ENCODE data around the gene RNF223.
A peak's percentile ranks its signal among the peaks of the same experiment; 100 is the strongest.
"Not testable (repeated sequence)": the region's sequence is repeated elsewhere in the genome, so short reads cannot be mapped to it uniquely, and the experiment has no call there.

RNF223 gene

DNA sequence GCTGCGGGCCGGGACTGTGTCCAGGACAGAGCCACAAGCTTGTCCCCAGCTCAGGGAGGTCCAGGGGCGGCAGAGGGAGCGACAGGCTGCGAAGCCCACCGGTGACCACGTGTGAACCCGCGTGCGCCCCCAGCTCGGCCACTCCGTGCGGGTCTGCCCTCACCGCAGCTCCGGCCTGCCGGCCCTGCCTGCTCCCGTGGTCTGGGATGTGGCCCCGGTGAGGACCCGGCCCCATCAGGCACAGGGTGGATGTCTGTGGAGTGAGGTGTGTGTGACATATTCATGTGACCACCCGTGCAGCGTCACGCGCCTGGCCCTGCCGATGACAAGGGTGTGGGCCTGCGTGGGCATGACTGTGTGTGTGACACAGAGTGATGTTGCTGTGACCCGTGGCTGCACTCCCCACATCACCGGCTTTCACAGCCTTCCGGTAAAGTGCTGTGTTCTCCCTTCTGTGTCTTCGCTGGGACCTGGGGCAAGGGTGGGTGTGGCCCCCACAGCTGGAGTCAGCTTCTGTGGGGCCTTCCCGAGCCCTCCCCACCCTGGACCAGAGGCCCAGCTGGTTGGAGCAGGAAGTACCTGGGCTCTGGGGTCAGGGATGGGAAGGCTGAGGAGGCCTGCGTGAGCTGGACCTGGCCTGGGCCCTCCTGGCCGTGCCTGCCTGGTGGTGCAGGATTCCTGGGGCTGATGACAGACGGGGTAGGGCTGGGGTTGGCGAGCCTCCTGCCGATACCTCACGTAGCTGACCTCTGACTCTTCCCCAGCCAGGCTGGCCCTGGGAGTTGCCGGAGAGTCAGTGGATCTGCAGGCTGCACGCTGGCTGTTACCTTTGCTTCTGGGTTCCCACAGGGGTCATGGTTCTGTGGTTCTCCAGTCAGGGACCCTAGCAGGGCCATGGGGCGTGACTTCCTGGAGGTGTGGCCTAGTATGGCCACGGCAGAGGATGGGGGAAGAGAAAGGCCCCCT lies 4.1 kb downstream of the RNF223 start:
- DNase-seq: no peak

DNA sequence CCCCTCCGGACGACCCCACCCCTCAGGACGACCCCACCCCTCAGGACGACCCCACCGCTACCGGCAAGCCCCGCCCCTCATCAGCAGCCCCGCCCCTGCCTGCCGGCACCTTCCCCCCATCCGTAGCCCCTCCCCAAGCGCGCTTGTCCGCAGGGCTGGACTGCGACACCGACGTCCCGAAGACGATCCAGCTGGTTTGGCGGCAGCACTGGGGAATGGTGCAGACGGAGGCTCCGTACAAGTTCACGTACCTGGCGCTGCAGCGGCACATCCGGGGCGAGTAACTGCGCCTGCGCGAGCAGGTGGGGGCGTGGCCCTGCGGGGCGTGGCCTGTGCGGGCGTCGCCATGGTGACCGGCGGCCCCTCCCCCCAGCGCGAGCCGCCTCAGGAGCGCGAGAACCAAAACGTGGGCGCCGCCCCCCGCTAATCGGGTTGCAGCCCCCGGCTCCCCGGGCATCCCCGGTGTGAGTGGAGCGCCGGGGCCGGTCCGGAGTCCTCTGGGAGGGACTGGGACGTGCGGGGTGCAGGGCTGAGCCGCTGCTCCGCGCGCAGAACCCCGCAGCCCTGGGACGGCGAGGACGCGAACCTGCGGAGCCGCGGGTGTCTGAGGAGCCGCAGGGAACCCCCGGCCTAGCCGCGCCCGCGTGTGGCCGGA lies 4.9 kb downstream of the RNF223 start:
- DNase-seq: no peak

DNA sequence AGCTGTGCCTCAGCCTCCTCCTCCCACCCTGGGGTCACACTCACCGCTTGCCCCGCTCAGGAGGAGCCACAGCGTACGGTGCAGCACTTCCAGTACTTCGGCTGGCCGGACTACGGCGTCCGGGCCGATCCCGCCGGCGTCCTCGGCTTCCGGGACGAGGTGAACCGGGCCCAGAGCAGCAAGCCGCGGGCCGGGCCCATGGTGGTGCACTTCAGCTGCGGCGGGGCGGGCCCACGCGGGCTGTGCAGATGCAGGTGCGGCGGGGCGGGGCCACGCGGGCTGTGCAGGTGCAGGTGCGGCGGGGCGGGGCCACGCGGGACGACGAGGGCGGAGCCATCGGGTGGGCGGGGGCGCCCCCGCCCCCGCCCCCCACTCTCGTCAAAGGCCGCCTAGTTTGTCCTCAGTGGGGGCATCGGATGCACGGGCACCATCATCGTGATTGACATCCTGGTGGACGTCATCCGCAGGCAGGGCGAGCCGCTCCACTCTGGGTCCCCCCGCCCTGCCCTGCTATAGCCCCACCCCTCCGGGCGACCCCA lies 5.5 kb downstream of the RNF223 start:
- no peak for DNase-seq

DNA sequence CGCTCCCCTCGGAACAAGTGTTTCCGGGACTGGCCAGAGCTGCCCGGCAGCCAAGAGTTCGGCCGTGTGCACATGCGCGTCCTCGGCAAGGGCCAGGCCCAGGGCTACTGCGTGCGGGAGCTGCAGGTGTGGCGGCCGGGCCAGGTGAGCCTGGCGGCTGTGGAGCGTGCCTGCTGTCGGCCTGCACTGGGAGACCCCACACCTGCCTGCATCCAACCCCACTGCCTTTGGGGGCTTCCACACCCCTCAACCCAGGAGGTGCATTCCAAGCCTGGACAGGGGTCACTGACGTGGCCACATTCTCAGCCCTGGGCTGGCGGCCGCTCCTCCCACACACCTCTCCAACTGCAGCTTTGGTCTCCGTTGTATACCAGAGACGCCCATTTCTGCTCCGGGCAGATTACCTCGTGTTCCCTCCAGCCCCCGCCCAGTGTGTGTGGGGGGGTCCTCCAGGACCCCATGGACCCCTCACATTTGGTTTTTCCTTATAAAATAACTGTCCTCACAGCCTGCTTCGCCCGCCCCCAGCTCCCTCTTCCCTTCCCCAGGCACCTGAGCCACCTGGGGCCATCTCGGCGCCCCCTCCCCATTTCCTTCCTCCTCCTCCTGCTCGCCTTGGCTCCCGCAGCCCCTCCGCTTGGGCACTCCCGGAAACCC lies 6.1 kb downstream of the RNF223 start:
- no peak for DNase-seq

DNA sequence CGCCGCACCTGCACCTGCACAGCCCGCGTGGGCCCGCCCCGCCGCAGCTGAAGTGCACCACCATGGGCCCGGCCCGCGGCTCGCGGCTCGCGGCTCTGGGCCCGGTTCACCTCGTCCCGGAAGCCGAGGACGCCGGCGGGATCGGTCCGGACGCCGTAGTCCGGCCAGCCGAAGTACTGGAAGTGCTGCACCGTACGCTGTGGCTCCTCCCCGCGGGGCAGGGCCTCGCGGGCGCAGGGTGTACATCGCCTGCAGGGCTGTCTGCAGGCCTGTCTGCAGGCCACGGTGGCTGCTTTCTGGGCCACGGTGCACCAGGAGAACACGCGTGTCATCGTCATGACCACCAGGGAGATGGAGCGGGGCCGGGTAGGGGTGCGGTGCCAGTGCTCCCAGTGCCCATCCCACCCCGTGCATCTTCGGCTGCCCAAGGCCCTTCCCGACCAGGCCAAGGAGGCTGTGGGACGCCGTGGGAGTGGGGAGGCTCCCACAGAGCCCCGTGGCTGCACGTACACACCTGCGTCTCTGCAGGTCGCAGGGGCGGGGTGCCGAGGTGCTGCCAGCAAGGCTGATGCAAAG lies 6.7 kb downstream of the RNF223 start:
- no peak for DNase-seq

DNA sequence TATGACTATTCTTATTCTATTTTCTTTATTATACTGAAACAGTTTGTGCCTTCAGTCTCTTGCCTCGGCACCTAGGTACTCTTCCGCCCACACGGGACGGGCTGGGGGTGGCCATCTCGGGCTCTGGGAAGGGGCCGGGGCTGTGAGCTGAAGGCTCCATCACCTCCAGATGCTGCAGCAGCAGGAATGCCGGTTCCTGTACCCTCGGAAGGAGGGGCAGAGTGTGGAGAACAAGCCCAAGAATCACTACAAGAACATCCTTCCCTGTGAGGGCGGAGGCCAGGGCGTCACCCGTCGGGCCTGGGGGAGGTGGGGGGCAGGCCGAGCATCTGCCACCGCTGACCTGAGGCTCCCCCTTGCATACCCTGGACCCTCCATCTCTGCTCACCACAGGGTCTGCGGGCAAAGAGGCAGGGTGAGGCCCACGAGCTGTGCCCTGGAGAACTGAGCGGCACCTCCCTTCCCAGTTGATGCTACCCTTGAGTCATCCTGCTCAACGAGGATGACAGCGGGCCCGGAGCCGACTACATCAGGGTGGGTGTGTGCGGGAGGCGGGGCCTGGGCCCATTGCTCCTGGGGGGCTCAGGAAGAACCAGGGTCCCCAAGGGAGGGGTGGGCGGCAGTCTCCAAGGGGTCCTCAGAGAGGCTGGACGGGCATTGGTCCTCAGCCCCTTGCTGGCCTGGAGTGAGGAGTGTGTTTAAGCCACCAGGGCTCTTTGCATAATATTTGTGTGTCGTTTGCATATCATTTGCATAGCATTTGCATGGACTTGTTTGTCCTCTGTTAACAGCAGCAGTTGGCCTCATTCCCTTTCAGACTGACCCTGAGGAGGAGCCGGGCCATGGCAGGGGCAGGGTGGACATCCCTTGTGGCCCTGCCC lies 7.5 kb downstream of the RNF223 start:
- no peak for DNase-seq

DNA sequence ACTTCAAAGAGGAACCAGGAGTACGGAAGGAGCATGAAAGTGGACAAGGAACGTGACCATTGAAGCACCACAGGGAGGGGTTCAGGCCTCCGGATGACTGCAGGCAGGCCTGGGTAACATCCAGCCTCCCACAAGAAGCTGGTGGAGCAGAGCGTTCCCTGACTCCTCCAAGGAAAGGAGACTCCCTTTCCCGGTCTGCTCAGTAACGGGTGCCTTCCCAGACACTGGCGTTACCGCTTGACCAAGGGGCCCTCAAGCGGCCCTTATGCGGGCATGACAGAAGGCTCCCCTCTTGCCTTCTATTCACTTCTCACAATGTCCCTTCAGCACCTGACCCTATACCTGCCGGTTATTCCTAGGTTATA lies 8.2 kb downstream of the RNF223 start:
- DNase-seq: not testable (repeated sequence)

DNA sequence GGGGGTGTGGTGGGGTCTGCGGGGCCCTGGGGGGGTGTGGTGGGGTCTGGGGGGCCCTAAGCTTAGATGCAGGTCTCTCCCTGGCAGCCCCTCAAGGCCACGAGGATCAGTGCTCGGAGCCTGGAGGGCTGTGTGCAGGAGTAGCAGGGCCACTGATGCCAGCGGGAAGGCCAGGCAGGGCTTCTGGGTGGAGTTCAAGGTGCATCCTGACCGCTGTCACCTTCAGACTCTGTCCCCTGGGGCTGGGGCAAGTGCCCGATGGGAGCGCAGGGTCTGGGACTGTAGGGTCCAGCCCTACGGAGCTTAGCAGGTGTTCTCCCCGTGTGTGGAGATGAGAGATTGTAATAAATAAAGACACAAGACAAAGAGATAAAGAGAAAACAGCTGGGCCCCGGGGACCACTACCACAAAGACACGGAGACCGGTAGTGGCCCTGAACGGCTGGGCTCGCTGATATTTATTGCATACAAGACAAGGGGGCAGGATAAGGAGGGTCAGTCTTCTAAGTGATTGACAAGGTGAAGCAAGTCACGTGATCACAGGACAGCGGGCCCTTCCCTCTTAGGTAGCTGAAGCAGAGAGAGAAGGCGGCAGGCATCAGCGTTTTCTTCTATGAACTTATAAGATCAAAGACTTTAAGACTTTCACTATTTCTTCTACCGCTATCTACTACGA lies 8.7 kb downstream of the RNF223 start:
- no peak for DNase-seq

DNA sequence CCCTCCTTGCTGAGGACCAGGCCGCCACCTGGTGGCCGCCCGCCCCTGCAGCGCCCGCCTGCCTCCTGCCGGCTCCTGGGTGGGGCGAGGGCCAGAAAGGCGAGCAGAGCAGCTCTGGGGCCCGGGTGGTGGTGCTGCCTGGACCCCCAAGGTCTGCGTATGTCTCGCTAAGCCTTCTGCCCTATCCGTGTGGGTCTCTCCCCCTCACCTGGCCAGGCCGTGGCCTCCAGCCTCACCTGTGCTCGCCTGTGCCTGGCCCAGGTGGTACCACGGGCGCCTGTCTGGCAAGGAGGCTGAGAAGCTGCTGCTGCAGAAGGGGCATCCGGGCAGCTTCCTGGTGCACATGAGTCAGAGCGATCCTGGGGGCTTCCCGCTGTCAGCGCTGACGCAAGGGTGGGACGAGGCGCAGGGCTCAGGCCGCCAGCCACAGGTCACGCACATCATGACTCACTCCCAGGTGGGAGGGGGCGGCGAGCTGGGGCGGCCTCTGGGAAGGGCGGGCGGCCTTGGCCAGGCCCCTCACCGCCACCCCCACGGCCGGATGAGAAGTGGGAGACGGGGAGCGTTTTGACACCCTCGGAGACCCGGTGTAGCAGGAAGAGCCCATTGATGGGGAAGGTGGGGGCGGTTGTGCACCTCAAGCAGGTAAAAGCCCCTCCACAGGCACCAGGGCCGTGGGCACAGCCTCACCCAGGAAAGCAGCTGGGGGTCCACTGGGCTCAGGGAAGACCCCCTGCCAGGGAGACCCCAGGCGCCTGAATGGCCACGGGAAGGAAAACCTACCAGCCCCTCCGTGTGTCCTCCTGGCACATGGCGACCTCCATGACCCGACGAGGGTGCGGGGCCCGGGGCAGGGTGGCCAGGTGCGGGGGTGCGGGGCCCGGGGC lies 9.9 kb downstream of the RNF223 start:
- DNase-seq: peak; percentile 15 to 29

DNA sequence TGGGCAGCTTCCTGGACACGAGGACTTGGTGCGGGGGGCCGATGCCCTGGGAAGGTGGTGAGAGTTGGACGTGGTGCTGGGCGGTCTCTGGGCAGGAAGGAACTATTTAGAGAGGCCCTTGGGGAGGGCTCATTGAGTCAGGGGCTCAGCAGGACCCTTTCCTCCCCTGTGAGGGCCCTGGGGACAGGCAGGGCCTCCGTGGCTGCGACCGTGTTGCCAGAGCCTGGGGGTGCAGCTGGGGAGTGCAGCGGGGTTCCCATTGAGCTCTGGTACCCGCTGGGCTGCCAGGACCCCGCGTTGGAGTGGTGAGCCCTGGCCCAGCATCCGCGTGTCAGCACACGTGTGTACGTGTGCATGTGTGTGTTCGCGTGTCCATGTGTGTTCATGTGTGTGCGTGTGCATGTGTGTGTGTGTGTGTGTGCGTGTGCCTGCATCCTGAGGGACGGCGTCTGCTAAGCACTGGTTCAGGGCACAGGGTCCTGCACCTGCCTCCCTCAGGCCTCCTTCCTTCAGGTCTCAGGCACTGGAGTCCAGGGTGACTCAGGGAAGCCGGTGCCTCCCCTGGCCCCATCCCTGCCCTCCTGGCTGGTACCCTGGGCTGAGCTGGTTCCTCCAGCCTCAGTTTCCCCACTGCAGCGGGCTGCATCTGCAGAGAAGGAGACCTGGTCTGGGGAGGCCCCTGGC lies 10.7 kb downstream of the RNF223 start:
- DNase-seq: no peak

DNA sequence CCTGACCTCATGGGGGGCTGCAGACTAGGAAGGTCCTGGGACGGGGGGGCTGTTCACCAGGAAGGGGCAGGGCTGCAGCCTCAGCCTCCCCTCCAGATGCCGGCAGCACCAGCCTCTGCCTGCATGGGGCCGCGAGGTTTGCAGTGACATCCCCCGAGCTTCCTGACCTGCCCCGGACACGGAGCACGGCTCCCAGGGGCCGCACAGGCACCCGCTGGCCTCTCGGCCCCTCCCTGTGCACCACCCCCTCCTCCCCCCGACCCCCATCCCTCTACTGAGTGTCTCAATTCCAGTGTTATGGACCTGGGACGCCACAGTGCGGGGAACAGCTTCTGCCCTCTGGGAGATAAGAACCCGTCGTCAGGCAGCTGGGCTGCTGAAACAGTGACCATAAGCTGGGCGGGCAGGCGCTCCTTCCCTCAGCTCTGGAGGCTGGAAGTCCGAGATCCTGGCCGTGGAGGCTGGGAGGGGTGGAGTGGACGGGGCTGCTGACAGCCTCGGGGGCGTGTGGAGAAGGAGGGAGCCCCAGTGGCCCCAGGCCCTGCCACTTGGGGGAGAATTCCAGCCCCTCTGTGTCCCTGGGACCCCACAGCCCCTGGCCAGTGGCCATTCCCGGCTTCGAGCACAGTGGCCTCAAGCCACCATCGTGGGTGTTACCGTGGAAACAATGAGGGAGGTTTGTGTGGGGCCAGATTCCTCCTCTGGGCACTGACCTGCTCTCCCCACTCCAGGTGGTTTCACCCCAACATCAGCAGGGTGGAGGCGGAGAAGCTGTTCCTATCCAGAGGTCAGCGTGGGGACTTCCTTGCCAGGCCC lies 11.6 kb downstream of the RNF223 start:
- DNase-seq: no peak

DNA sequence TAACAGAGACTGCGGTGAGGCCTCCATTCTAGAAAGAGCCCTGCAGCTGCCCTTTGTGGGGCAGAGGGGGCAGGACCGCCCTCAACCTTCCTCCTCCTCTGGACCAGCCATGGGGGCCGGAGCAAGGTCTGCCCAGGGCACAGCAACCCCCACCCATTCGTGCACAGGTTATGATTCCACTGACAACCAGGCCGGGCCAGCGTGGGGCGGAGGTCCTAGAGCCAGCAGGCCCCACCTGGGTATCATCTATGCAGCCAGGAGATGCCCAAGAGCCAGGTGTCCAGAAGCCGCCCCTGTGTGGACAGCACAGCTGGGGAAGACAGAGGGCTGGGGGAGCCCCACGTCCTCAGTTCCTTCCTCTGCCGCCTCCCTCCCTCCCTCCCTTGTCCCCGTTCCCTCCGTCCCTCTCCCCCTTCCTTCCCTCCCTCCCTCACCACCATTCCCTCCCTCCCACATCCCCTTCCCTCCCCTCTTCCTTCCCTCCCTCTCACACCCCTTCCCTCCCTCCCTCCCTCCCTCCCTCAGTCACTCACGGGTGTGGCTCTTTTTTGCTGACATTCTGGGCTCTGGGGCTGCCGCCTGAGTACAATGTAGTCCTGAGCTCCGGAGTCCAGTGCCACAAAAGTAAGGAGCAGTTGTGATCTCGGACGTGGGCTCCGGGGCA lies 12.3 kb downstream of the RNF223 start:
- DNase-seq: no peak

DNA sequence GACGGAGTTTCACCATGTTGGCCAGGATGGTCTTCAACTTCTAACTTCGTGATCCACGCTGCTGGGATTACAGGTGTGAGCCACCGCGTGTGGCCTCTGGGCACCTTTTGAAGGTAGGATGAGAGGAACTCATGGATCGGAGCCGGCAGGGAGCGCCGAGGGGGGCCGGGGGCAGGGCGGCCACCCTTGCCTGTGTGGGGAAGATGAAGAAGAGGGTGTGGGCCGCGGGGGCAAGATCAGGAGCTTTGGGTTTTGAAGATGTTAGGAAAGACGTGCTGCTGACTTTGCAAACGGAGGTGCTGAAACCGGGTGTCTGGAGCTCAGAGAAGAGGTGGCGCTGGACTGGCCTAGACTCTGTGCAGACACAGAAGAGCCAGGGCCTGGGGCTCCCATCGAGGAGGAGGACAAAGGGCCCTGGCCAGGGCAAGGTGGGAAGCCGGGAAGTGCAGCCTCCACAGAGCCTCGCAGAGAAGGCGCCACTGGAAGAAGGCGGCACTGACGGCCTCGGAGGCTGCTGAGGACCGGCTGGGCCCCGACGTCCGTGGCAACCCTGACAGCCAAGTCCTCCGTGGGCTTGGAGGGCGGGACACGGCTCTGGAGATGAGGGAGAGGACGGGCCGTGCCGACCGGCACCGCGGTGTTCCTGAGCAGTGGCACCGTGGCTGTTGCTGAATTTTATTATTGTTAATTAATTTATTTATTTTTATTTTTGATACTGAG lies 13.7 kb downstream of the RNF223 start:
- DNase-seq: no peak

DNA sequence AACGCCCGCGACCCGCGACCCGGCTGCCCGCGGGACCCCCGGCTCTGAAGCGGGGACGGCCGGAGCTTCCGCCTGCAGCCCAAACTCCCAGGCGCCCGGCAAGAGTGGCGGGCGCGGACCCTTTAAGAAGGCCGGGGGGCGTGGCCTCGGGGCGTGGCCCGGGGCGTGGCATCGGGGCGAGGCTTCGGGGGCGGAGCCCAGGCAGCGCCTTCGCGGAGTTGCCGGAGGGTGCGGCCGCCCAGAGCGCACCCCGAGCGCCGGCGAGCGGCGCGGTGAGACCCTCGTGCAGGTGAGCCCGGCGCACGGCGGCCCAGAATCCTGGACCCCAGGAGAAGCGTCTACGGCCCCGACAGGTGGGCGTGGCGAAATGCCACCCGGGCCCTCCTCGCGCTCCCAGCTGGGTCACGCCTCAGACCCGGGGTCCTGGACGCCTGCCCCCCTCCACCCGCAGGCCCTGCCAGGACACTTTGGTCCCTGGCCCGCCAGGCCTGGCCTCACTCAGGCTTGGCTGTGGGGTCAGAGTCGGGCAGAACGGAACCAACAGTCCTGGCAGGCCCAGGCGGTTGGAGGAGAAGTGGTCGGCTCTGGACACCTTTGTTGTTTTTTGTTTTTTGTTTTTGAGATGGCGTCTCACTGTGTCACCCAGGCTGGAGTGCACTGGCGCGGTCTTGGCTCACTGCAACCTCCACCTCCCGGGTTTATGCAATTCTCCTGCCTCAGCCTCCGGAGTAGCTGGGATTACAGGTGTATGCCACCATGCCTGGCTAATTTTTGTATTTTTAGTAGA lies 14.4 kb downstream of the RNF223 start:
- DNase-seq: peak; percentile 56 to 59

DNA sequence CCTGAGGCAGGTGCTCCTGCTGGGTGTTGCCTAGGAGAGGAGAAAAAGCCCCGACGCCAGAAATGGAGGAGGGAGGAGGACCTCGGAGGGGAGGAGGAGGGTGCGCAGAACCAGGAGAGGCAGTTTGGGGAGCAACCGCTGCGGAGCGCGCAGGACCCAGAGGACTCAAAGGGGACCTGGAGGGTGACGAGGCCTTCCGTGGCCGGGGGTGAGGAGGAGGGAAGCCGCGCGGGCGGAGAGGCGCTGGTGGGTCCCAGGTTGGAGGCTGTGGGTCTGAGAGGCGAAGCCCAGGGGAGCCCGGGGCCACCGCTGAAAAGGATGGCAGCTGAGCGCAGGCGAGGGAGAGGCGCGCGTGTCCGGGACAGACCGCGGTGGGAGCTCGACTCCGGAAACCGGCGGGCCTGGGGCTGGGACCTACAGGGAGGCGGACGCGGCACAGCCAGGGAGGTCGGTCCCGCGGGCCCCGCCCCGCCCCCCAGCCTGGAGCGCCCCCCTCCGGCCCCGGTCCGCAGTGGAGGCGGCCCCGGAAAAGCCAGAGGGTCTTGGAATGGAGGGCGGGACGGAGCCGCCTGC lies 15.1 kb downstream of the RNF223 start:
- DNase-seq: no peak
